Measurements from ENCODE around the gene CYRIA. TPM values are rescaled to one million over a fixed set of nuclear protein-coding genes. Genes with fewer than 3 reads are reported as not detected.

The CYRIA gene
- 1 to 10 TPM; 2.1 to 2.2 (median 2.2) TPM for polyA plus RNA-seq (ENCODE audit: insufficient read length in 3 of 3)
- long read RNA-seq, donor 1: 0 reads
- long read RNA-seq, donor 2: 0 reads
- long read RNA-seq, donor 3: 0 reads
- long read RNA-seq, donor 4, full-length matches to known transcripts: 2 of 2 reads
- long read RNA-seq, donor 4, partial matches to known transcripts: 0 of 2 reads
- long read RNA-seq, donor 4, other reads (novel, unspliced or antisense): 0 of 2 reads
- long read RNA-seq, donor 5, full-length matches to known transcripts: 1 of 1 reads
- long read RNA-seq, donor 5, partial matches to known transcripts: 0 of 1 reads
- long read RNA-seq, donor 5, other reads (novel, unspliced or antisense): 0 of 1 reads
- long read RNA-seq, donor 6: 0 reads
- long read RNA-seq, donor 7: 0 reads
- long read RNA-seq, donor 8: 0 reads
- long read RNA-seq, donor 9: 0 reads
- long read RNA-seq, donor 10: 0 reads
- long read RNA-seq, donor 11: 0 reads
- long read RNA-seq, donor 12: 0 reads
- long read RNA-seq, donor 13: 0 reads
- long read RNA-seq, donor 14: 0 reads
- long read RNA-seq, donor 15: 0 reads
- long read RNA-seq, donor 16: 0 reads

DNA sequence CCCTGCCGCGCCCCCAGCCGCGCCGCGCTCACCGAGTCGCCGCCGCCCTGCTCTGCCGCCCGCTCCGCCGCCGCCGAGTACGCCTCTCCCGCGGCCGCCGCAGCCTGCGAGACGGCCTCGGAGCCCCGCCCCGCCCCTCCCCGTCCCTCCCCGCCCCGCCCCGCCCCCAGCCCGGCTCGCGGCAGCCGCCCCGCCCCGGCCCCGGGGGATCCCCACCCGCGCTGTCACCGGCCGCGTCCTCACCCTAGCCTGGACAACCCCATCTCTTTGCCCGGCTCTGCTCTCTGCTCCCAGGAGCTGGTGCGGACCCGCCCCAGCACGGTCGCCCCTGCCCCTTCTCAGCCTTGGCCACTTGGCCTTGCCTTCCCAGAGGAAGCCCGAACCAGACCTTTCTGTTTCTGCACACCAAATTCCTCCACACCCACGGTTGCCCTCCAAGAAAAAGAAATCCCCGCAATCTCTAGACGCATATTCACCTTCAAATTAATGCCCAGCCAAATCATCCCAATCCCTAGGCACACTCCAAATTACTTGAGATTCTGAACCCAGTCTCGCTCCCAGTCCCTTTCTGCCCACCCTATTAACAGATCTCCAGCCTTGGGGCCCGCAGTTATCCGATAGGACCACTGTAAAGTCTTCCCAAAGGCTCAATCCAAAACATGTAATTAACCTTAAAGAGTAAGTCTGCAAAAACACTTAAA lies at the start of gene CYRIA:
Gene CYRIA, minus strand, starts transcription at position 87 of the 701 bp plus-strand sequence. CDS start 77,715 bp downstream, outside the sequence.
- no peak for DNase-seq

DNA sequence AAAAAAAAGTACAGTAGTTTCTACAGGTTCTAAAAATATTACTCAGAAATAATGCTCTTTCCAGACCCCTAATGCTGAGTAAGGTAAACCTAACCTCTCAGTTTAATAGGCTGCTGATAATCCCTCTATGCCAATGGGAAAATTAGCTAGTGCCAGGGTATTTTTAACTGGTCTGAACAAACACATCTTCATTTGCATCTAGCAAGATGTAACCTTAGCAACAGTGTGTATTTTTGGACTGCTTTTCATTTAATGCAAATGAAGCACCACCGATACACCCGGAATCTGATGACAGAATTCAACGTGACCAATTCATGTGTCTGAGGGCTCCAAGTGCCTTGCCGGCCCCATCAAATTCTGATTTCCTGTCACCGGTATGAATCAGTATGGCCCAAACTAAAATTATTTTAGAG lies 47.4 kb upstream of the CYRIA start:
- no peak for DNase-seq

DNA sequence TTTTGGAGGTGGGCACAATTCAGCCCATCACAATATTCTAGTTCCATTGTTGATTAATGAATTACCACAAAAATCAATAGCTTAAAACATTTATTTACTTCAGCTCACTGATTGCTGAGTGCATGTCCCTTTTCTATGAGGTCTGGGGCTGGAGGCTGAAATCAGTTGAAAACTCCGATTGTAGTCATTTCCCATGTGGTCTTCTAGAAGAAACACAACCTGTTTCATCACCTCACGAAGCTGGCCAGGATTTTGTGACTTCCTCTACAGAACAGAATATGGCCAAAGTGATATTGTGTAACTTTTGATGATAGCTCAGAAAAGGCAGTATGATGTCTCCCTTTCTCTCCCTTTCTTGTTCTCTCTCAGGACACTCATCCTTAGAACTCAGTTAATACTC lies 44.1 kb upstream of the CYRIA start:
- no peak for DNase-seq

DNA sequence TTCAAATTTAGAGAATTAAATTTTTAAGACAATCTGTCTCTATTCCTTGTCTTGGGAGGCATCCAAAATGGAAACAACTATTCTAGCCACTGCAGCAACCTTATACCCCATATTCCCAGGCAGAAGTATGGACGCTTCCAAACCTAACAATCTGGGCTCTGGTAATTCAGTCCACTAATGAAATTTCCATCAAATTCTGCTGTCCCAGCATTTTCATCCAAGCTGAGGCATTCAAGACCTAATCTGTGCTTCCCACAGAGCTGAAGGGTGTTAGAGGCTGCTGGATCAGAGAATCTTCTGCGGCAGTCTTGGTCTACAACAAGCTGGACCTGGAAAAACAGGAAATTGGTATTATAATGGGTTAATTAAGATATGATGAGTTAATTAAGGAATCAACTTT lies 42.5 kb upstream of the CYRIA start:
- no peak for DNase-seq

DNA sequence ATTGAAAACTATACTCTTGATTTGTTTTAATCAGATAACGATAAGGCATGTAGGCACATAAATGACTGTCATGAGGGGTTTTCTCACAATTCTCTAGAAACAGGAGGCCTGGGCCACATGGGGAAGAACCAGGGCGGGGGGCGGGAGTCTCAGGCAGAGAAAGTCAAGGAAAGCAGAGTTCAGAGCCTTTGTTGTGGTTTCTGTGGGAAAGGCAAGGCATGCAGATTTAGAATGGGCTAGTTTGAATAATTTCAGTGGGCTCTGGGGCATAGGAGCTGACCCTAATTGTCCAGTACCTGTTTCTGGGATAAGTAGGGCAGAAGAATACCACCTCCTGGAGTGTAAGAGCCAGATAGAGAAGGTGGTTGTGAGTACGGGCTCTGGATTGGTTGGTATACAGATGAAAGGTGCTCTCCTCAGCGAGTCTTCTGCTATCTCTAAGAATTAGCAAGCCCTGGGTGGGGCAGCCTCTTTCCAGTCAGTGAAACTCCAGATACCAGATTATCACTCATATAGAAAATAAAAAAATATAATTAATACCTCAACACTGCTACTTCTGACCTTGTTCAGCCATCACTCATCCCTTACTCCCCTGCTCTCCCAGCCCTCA lies 41.5 kb upstream of the CYRIA start:
- no peak for DNase-seq

DNA sequence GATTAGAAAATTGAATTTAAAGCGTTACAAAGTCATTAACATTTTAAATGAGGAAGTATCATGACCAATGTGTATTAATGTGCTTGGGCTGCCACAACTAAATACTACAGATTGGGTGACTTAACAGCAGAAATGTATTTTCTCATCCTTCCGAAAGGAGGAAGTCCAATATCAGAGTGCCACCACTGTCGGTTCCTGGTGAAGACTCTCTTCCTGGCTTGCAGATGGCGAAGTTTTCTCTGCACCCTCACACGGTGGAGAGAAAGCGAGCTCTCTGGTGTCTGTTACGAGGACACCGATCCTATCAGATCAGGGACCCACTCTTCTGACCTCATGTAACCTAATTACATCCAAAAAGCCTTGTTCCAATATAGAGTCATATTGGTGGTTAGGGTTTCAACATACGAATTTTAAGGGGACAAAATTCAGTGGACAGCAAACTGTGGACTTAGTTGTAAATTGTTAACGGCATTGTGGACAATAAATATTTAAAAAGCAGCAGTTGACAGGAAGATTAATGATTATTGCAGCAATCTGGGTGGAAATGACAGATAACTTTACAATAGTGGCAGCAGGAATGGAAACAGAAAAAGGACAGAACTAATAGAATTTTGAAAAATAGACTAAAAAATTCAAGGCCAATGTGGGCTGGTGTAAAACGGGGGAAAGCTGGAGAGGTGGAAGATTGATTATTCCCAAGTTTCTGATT lies 35.1 kb upstream of the CYRIA start:
- DNase-seq: no peak

DNA sequence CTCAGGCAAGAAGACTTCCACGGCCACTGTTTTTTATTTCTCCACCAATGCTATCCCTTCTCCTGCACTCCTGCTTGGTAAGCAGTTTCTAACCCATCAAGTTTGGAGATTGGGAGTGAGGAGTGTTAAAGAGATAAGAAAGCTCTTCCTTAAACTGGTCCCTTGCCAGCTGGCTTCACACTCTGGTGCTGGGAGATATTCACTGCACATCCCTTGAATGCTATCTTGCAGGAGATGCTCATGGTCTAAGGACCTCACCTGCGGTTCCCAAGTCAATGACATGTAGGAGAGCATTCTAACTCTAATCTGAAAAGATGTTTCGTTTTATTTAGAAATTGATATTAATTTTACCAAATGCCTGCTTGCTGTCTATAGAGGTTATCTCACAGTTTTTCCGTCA lies 28.2 kb upstream of the CYRIA start:
- DNase-seq: no peak

DNA sequence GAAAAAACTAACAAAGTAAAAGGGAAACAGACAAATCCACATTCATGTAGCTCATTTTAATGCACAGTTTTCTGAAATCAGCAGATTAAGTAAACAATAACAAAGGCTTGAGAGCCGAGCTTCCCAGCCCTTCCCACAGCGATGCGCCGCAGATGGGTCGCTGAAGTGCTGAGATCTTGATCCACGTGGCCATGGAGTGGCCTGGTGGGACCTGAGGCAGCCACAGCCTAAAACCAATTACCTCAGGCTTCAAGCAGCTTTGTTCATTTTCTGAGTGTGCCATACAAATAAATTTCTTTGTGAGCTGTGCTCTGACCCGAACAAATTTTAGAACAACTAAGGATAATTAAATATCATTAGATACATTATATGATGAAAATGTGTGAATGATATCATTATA lies 25.6 kb upstream of the CYRIA start:
- DNase-seq: no peak

DNA sequence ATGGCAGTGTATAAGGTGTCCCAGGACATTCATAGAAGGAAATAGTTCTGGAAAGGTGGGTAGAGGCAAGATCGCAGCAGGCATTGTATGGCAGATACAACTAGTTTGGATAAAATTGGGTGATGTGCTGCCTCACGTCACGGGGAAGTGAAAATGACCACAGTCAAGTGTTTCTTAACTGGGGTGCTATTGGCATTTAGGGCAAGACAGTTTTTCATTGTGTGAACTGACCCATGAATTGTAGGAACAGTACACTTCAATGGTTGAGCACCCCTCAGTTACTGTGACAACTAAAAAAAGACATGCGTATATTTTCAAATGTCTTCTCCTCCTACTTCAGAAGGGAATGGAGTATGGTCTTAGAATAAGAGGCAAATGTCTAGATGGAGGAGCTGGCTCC lies 22.3 kb upstream of the CYRIA start:
- DNase-seq: no peak

DNA sequence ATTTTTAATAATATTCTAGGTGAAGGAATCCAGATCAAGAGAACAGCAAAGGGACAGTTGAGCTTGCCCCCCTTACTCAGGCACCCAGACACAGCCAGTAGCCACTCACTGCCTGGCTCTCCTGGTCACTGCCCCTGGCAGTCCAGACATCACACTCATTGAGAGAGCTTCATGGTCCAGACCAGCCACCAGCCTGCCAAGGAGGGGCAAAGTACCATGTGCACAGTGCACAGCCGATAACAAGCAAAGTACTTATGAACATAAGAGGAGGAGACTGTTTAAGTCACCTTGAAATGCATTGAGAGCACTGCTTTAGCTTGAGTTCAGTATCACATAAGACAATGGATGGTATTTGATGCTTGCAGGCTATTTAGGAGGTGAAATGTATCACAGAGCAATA lies 21.6 kb upstream of the CYRIA start:
- no peak for DNase-seq

DNA sequence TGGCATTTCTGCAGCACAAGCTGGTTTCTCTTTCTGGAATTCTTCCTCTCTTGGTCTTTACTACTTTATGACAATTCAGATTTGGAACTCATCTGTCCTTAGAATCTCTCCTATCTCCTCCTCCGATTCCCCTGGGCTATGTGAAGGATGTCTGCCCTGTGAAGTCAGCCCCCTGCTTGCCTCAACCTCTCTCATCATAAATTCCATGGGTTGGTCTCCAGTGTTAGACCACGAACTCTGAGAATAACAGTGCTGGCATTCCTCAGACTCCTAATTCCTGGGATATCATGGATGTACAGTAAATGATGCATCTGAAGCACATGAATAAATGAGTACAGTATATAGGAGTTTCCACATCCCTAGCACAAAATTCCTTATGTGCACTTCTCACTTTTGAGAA lies 21.0 kb upstream of the CYRIA start:
- DNase-seq: no peak

DNA sequence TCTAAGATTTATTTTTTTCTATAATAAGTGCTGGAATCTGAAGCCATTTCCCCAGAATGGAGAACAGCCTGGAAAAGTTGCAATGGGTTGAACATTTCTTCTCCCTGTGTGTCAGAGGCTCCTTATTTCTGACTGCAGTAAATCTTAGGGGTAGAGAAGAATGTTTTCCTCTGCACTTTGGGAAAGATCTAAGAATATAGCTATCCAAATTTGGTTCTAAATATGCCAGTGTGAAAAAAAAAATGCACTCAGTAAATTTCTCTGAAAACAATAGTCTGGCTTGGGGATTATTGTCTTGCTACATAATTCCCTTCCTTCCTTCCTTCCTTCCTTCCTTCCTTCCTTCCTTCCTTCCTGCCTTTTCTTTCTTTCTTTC lies 19.7 kb upstream of the CYRIA start:
- DNase-seq: no peak

DNA sequence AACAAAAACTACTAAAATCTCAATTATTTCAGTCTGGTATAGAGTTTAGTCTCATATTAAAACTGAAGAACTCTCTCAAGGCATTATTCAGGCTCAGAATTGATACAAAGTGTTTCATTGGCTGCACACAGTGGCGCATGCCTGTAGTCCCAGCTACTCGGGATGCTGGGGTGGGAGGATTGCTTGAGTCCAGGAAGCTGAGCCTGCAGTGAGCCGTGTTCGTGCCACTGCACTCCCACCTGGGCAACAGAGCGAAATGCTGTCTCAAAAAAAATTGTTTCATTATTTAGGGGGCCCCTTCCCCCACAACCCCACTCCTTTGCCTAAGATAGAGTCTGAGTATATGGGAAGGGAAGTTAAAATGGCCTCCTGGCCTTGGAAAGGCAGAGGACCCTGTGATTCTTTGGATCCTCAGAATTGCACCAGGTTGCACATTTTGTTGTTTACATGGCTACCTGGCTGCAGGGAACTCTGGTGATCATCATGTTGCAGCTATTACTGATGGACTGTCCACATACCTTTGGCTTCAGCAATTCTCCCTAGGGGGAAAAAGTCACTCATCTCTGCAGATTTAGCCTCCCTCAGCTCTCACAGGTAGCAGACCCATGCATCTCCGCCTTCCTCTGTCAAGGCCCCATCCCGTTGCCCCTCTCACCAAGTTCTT lies 19.2 kb upstream of the CYRIA start:
- DNase-seq: no peak

DNA sequence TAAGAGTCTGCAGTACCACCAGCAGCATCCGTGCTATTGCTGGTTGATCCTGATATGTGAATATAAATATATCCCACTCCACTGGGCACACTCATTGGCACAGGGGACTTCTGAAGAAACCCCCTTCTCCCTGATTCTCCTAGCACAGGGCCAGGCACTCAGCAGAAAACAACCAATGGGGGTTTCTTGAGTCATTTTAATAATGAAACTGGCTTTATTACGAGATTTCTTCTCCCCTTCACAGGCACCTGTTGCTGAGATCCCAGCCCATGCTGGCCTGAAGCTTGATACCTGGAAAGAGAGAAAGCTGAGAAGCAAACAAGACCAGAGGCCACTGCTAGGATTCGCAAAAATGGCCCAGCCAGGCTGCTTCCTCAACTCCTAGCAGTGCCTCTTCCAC lies 17.9 kb upstream of the CYRIA start:
- DNase-seq: no peak

DNA sequence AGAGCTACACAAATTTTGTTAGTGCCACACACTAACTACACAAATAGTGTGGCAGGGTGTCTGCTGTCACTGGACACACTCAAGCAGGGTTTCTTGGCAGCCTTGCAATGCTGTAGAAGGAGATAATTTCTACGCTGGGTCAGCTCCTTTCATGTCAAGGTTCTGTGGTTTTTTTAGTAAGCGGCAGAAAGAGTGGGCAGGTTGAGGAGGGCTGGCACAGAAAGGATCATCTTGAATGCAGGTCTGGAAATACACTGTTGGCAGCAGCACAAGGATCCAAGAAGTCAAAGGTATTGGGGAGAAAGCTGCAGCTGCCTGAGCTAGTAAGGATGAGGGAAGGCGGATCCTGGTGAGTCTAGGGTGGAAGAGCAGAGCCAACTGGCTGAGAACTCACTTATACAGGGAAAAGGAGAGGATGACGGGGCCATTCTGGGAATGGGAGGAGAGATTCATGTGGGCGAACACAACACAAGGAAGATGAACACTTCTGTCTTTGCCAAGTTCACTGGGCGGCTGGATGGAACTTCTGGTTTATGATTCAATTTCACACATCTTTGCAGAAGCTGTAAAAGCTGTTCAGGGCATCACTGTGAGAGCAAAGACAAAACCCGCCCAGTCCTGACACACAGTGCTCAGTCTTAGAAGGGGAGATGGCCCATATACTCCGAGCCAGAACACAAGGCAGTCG lies 16.9 kb upstream of the CYRIA start:
- no peak for DNase-seq

DNA sequence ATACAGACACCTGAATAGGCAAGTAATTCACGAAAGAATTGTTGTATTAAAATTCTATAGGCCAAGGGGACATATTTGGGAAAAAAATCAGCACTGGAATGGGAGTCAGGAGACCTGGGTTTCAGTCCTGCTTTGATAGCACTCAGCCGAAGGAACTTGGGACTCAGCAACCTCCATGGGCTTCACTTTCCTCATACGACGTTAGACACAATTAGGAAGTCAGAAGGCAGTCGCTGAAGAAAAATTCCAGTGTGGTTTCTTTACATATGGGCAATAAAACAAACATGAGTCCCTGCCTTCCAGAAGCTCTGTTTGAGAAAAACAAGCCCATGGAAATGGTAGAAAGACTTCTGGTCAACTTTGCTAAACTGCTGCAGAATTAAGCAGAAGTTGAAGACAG lies 15.1 kb upstream of the CYRIA start:
- DNase-seq: no peak

DNA sequence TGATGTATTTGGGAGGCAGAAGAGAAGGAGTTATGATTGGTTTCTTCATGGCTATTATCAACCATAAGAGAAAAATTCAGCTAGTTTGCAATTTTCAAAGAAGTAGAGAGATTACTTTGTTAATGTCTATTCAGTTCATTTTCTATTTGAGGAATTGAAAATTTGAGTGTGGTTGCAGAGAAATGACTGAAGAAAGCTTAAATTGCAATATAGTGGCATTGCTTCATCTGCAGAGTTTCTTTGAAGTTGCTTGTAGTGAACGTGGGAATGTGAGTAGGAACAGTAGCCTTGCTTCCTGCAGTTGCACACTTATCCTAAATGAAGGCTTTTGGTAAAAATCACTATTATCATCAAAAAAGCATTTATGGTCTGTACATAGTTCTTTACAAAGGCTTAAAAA lies 14.7 kb upstream of the CYRIA start:
- no peak for DNase-seq

DNA sequence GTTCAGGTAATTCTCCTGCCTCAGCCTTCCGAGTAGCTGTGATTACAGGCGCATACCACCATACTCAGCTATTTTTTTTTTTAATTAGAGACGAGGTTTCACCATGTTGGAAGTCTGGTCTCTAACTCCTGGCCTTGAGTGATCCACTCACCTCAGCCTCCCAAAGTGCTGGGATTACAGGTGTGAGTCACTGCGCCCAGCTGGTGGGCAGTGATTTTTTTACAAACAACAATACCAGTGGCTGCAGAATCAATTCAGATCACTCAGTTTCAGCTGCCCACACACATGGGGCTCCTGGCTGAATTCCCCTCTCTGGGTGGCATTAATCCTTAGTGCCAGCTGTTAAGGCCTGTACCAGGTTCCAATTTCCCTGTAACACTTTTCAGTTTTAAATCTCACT lies 13.3 kb upstream of the CYRIA start:
- no peak for DNase-seq

DNA sequence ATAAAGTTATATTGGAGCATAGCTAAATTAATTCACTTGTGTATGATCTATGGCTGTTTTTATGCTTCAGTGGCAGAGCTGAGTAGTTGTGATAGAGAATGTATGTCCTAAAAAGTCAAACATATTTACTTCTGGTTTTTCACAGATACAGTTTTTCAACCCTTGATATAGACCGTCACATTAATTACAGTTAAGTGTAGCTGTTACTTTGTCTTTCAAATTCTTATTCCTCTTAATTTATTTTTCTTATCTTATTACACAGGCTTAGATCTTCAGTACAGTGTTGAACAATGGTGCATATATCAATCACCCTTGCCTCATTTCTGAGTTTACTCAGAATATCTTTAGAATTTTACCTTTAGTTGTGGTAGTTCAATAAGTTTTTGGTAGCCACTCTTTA lies 12.2 kb upstream of the CYRIA start:
- DNase-seq: no peak

DNA sequence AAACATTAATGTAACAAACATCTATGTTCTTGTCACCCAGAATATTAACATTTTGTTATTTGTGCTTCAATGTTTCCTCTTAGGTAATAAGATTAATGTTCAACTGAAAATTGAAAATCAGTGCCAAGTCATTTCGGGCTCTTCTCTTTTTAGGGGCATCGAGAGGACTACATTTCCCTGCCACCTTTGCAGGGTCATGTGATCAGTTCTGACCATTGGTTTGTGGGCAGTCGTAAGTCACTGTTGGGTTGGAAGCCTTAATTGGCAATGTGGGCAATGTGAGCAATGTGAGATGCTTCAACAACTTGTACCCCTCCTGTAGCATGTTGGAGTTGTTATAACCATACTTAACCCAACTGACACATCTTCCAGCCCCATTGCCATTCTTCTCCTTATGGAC lies 10.1 kb upstream of the CYRIA start:
- DNase-seq: no peak

DNA sequence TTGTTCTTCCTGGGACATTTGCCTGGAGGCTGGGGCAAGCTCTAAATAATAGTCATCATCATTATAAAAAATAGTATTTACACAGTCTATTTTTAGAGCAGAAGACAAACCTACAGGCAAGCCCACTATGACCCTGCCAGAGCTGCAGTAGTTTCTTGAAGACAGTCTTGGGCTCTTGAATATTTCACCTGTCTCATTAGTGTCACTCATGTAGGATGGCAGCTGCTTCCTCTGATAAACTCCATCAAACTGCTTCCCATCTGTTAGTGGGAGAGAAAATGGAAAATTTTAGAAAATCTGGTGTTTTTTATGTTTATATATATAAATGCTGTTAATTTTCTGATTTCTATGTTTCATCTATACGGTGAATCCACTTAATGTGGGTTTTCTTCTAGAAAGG lies 8.5 kb upstream of the CYRIA start:
- DNase-seq: no peak
